ENCODE results near the gene SHMT2.
A peak's percentile ranks its signal among the peaks of the same experiment; 100 is the strongest.

SHMT2 gene

GRCh38 chr12:57240066-57240921 is 10.8 kb downstream of the SHMT2 start:
- peak; percentile 82 for DNase-seq (ENCODE audit: low spot score)

GRCh38 chr12:57240926-57241401 is 11.5 kb downstream of the SHMT2 start:
- DNase-seq (ENCODE audit: low spot score), result no peak

- no peak for DNase-seq (ENCODE audit: low spot score)
Measured at GRCh38 chr12:57241402-57242310, 12.1 kb downstream of the SHMT2 start.

DNA sequence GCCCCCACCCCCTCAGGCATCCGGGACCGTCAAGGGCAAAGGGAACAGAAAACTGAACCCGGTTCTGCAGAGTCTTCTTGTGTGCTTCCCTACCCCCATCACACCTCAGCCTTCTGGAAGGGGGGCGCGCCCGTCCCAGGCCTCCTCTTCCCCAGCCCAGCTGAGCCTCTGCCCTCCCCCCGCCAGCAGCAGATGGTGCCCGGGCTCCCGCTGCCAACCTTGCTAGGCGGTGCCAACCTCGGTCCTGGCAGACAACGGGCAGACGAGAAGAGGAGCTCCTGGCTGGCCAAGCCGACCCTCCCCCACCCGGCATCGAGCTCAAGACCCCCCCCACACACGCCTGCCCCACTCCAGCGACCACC is 12.8 kb downstream of the SHMT2 start:
- DNase-seq (ENCODE audit: low spot score), result no peak

GRCh38 chr12:57242691-57243454 is 13.4 kb downstream of the SHMT2 start:
- peak; percentile 73 for DNase-seq (ENCODE audit: low spot score)

- DNase-seq (ENCODE audit: low spot score), result peak; percentile 82
Measured at GRCh38 chr12:57243521-57244311, 14.2 kb downstream of the SHMT2 start.

DNA sequence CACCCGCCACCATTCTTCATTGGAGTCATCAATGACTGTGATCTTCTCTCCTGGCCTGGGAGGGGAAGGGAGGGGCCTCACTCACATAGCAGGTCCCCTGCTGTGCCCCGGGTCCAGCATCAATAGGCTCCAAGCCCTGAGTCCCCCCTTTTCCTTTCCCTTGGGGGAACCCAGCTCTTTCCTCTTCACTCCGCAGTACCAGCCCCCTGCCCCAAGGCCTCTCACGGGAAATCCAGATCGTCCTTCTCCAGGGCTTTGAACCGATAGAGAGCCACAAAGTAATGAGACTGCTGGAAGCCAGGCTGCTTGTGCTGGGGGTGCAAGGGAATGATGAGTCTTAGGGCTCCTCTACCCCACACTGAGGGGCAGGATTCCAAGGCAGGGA is 14.8 kb downstream of the SHMT2 start:
- no peak for DNase-seq (ENCODE audit: low spot score)

DNA sequence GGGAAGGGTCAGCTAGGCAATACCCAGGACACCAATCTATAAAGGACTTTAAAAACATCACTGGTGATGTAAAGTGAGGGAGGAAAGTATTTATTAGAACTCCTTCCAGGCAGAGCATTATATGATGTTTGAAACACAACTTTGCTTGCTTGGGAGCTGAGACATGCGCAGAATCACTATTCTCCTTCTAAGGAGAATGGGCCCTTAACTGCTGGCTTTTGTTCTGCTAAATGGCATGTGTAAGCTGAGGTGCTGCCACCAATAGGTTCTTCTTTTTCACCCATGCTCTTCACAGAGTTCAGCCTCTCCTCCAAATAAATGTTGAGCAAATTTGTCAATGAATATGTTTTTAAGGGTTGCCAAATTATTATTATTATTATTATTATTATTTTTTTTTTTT is 17.5 kb downstream of the SHMT2 start:
- DNase-seq (ENCODE audit: low spot score), result no peak

DNA sequence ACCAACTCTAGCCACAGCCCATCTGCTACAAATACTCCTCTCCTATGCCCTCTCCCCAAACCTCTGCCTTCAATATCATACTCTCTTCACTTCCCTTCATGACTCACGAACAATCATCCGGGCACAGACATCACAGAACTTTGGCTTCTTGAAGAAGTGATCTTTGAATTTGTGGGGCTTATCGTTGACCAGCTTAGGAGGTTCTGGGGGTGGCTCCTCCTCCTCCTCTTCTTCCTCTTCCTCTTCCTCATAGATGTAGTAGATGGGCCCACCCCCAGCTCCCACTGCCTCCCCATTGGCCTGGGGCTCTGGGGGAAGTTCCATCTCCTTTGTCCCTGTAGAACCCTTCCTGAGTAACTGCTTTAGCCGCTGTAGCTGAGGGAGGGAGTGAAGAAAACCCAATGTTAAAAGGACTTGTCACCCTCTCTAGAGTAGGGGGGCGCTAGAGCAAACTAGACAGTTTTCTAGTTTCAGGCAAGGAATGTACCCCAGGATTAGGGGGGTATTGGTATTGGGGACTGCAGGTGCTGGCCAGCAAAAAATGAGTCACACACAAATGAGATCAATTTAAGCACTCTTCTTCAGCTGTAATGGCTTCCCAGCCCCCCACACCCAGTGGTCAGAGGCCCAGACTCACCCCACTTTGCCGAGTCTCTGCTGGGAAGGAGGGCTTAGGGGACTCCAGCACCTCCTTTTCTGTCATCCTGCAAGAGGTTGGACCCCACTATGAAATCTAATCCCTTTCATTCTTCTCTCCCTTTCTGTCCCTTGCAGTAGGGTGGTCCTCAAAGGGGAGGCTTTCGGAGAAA is 19.6 kb downstream of the SHMT2 start:
- no peak for DNase-seq (ENCODE audit: low spot score)

DNA sequence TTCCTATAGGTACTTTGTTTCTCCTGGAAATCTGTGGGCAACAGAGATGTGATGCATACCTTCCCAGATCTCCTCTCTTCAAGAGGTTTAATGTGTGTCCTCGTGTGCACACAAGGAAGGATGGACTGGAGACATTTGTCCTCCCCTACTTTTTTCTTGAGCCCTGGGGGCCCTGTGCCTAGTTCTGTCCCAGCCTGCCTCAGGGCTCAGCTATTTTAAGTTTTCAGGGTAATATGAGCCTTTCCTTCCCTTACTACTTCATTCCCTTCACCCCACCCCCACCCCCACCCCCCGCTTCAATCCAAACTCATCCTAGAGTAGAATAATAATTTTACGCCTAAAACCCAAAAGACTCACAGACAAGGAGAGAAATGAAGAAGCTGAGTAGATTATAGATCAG is 21.0 kb downstream of the SHMT2 start:
- DNase-seq (ENCODE audit: low spot score), result no peak

GRCh38 chr12:57250956-57251355 is 21.4 kb downstream of the SHMT2 start, which contains the start of gene STAC3:
Gene STAC3, minus strand, starts transcription at chr12:57251187. Its CDS starts 1,551 bp downstream, at chr12:57249636.
- DNase-seq (ENCODE audit: low spot score), result no peak

- DNase-seq (ENCODE audit: low spot score), result no peak
Measured at GRCh38 chr12:57254506-57255280, 25.2 kb downstream of the SHMT2 start.

GRCh38 chr12:57255916-57256315 is 26.4 kb downstream of the SHMT2 start:
- DNase-seq (ENCODE audit: low spot score), result no peak

- no peak for DNase-seq (ENCODE audit: low spot score)
Measured at GRCh38 chr12:57258977-57259970, 29.8 kb downstream of the SHMT2 start.

- DNase-seq (ENCODE audit: low spot score), result no peak
Measured at GRCh38 chr12:57260366-57260765, 30.9 kb downstream of the SHMT2 start.

GRCh38 chr12:57261428-57261865 is 31.9 kb downstream of the SHMT2 start:
- no peak for DNase-seq (ENCODE audit: low spot score)

GRCh38 chr12:57262126-57262822 is 32.8 kb downstream of the SHMT2 start:
- no peak for DNase-seq (ENCODE audit: low spot score)

GRCh38 chr12:57263096-57263495 is 33.6 kb downstream of the SHMT2 start:
- DNase-seq (ENCODE audit: low spot score), result no peak
